OCI-LY3 (cell line): Measurements from ENCODE around the gene KRTAP10-2.

Source experiments
- EZH2phosphoT487 ChIP-seq: fragments of 200-600 bp; shearing (Covaris generic); IDR thresholded peaks from 2 replicates; pipeline ENCODE4 v1.6.1; 2018; ENCODE audit warnings: antibody characterized with exemption, mixed run types, low read depth
- TF ChIP-seq, protein P1 (sequence below): fragments of 200-600, 300-600 bp; sonication (generic); IDR thresholded peaks from 2 replicates; pipeline ENCODE4 v1.5.1; 2014; ENCODE audit warnings: antibody characterized with exemption, low read length, low read depth

DNA sequence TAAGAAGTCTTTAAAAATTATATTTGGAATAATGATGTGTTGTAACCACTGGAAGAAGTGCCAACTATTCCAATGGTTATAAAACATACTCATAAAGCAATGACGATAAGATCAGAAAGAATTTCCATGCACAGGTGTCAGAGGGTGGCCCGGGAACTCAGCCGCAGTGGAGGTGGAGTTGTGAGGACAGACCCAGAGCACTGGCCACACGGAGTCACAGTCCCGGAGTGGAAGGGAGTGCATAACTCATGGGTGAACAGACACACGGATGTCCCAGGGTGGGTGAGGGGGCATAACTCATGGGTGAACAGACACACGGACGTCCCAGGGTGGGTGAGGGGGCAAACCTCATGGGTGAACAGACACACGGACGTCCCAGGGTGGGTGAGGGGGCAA is 24.7 kb upstream of the KRTAP10-2 start:
- TF ChIP-seq, protein P1, sequence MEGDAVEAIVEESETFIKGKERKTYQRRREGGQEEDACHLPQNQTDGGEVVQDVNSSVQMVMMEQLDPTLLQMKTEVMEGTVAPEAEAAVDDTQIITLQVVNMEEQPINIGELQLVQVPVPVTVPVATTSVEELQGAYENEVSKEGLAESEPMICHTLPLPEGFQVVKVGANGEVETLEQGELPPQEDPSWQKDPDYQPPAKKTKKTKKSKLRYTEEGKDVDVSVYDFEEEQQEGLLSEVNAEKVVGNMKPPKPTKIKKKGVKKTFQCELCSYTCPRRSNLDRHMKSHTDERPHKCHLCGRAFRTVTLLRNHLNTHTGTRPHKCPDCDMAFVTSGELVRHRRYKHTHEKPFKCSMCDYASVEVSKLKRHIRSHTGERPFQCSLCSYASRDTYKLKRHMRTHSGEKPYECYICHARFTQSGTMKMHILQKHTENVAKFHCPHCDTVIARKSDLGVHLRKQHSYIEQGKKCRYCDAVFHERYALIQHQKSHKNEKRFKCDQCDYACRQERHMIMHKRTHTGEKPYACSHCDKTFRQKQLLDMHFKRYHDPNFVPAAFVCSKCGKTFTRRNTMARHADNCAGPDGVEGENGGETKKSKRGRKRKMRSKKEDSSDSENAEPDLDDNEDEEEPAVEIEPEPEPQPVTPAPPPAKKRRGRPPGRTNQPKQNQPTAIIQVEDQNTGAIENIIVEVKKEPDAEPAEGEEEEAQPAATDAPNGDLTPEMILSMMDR, result no peak
- no peak for TF ChIP-seq EZH2phosphoT487
